Upper lobe of left lung (tissue), 4 donors: Measurements from ENCODE around the gene RFC1.

Source experiments
- CTCF ChIP-seq, 6 experiments: fragments of 450-650 bp in 4 of 6; fragments of 200-600 bp in 2 of 6; sonication (generic) in 2 of 6; IDR thresholded peaks; one replicate each; pipeline ENCODE4 v1.5.1; 2016 to 2019; ENCODE audit warnings: antibody characterized with exemption in 6 of 6
- POLR2A ChIP-seq, 4 donors: fragments of 450-650 bp; IDR thresholded peaks; one replicate each; pipeline ENCODE4 v1.5.1; 2016 to 2017; ENCODE audit warnings: antibody characterized with exemption in 4 of 4, mild to moderate bottlenecking in 2 of 4

- TF ChIP-seq POLR2A (IDR thresholded peaks at IDR 0.05) = no peak
- no peak for TF ChIP-seq CTCF (IDR thresholded peaks at IDR 0.05)
Measured at GRCh38 chr4:39255871-39256270, 110.3 kb downstream of the RFC1 start.
